ENCODE measurements around the gene PCNT.

DNA sequence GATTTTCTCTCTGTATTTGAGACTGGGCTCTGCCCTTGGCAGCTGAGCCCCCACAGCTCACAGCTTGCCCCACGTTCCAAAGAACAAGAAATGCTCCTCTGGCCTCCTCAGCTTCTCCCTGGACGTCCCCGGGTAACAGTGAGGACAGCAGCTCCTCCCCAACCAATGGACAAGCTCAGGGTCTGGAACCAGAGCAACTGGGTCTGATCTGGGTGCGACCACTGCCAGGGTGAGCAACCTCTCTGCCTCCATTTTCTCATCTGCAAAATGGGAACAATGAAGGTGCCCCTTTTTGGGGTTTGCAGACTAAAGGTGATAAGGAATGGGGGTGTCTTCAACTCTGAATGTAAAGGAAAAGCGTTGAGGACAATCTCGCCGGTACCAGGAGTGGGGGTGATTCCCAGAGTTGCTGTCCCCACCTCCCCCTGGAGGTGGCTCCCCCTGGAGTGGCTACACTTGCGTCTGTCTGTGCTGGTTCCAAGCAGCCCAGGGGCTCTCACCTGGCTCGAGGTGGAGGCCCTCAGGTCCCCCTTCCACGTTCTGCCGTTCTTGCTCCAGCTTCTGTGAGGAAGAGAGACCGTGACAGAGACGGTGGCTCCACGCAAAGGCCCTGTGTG is 7.1 kb upstream of the PCNT start:
- TF ChIP-seq ZNF561 (tag by site-specific recombination; IDR thresholded peaks at IDR 0.05; ENCODE audit: borderline replicate concordance): no peak
- no peak for TF ChIP-seq HOXA7 (CRISPR knock-in tag; IDR thresholded peaks at IDR 0.05; ENCODE audit: borderline replicate concordance)
- TF ChIP-seq SCRT1 (tag by site-specific recombination; IDR thresholded peaks at IDR 0.05; ENCODE audit: borderline replicate concordance): no peak
- TF ChIP-seq MYNN (tag by site-specific recombination; IDR thresholded peaks at IDR 0.05; ENCODE audit: borderline replicate concordance): no peak

Data from HEK293 (cell line).